Measurements from ENCODE around the gene RALGPS2. TPM values are rescaled to one million over a fixed set of nuclear protein-coding genes. Genes with fewer than 3 reads are reported as not detected.

RALGPS2 gene
- total and polyA plus RNA-seq, 10 donors: 25.6 to 118 (median 77.2) TPM

GRCh38 chr1:178899402-178899801 is 174.4 kb downstream of the RALGPS2 start:
- intact Hi-C loops (cut with DNase I; ENCODE audit: low total_unique reads): no loop called here
- H3K9me3 ChIP-seq: no peaks in the 10 kb centered on the region
- H3K36me3 ChIP-seq: peaks cover 0 to 76% (median 13%) of the 10 kb centered on the region in 6 donors
- peak overlapping the region in 1 of 8 donors; percentile 22 for H3K27ac ChIP-seq
- H3K4me3 ChIP-seq: no peak overlapping the region
- WGBS, 5 donors: 68 to 96% (median 84%) methylated on average over 2 of the region's 2 CpGs
- no peaks in the 10 kb centered on the region for H3K27me3 ChIP-seq (replicated peaks in 1 of 7)
- TF ChIP-seq CTCF (IDR thresholded peaks at IDR 0.05 in 8 of 11, conservative IDR thresholded peaks at IDR 0.05 in 3 of 11) (no peak), POLR2AphosphoS5 (IDR thresholded peaks at IDR 0.05) (no peak), POLR2A (IDR thresholded peaks at IDR 0.05) (no peak)
- peaks cover 0 to 12% (median 4%) of the 10 kb centered on the region in 6 donors for H3K4me1 ChIP-seq
- DNase-seq: no peak

DNA sequence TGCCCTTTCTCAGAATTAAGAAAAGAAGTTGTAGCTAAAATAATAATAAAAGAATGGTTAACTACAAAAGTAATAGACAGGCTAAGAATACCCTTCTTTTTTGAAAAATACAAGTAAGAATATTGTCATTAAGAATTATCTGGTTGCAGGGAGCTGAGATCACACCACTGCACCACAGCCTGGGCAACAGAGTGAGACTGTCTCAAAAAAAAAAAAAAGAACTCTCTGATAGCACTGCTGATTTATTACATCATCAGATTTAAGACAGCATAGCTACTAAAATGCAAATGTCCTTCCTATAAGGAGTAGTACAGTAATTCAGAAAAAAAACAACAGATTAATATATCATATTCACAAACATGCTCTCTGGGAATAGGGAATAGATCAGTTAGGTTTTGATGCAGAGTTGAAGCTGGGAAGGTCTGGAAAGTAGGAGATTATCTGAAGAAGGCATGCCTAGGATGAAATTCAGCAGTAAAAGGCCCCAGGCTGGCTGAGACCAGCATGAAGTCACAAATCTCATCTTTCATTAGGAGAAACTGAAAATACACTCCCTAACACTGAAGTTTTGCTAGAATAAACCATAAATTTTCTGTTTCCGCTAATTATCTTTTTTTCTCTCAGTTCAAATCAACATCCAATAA is 176.6 kb downstream of the RALGPS2 start:
- no peak for TF ChIP-seq POLR2AphosphoS5 (IDR thresholded peaks at IDR 0.05)
- TF ChIP-seq CTCF (IDR thresholded peaks at IDR 0.05 in 8 of 11, conservative IDR thresholded peaks at IDR 0.05 in 3 of 11): no peak
- TF ChIP-seq POLR2A (IDR thresholded peaks at IDR 0.05): no peak
- peaks cover 0 to 78% (median 13%) of the 10 kb centered on the region in 6 donors for H3K36me3 ChIP-seq
- no peak overlapping the region for H3K4me3 ChIP-seq
- intact Hi-C loops (cut with DNase I; ENCODE audit: low total_unique reads): no loop called here
- DNase-seq: no peak
- peaks cover 0 to 12% (median 4%) of the 10 kb centered on the region in 6 donors for H3K4me1 ChIP-seq
- WGBS, 5 donors: 59 to 100% (median 97%) methylated on average over 1 of the region's 1 CpG
- no peaks in the 10 kb centered on the region for H3K9me3 ChIP-seq
- no peaks in the 10 kb centered on the region for H3K27me3 ChIP-seq (replicated peaks in 1 of 7)
- H3K27ac ChIP-seq: no peak overlapping the region

- Histone ChIP-seq H3K27ac (no peak overlapping the region), H3K36me3 (peaks cover 0 to 95% (median 21%) of the 10 kb centered on the region in 6 donors), H3K4me1 (no peaks in the 10 kb centered on the region), H3K27me3 (replicated peaks in 1 of 7) (no peaks in the 10 kb centered on the region), H3K9me3 (peaks cover 0 to 10% (median 0%) of the 10 kb centered on the region in 8 donors), H3K4me3 (no peak overlapping the region)
- TF ChIP-seq POLR2AphosphoS5 (IDR thresholded peaks at IDR 0.05): no peak
- no peak for TF ChIP-seq CTCF (IDR thresholded peaks at IDR 0.05 in 8 of 11, conservative IDR thresholded peaks at IDR 0.05 in 3 of 11)
- WGBS, 5 donors: 63 to 87% (median 80%) methylated on average over 1 of the region's 1 CpG
- intact Hi-C loops (cut with DNase I; ENCODE audit: low total_unique reads): no loop called here
- no peak for DNase-seq
These were observed 183.3 kb downstream of the RALGPS2 start for GRCh38 chr1:178908358-178908757.

DNA sequence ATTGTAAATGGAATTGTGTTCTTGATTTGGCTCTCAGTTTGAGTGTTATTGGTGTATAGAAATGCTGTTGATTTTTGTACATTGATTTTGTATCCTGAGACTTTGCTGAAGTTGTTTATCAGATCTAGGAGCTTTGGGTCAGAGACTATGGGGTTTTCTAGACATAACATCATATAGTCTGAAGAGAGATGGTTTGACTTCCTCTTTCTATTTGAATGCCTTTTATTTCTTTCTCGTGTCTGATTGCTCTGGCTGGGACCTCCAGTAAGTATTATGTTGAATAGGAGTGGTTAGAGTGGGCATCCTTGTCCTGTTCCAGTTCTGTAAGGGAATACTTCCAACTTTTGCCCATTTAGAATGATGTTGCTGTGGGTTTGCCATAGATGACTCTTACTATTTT is 185.0 kb downstream of the RALGPS2 start:
- Histone ChIP-seq H3K4me3 (no peak overlapping the region), H3K36me3 (peaks cover 0 to 95% (median 29%) of the 10 kb centered on the region in 6 donors), H3K27me3 (replicated peaks in 1 of 7) (no peaks in the 10 kb centered on the region), H3K27ac (no peak overlapping the region), H3K4me1 (no peaks in the 10 kb centered on the region), H3K9me3 (peaks cover 0 to 10% (median 0%) of the 10 kb centered on the region in 8 donors)
- intact Hi-C loops (cut with DNase I; ENCODE audit: low total_unique reads): no loop called here
- no peak for DNase-seq
- TF ChIP-seq POLR2AphosphoS5 (IDR thresholded peaks at IDR 0.05) (no peak), POLR2A (IDR thresholded peaks at IDR 0.05) (no peak), CTCF (IDR thresholded peaks at IDR 0.05 in 8 of 11, conservative IDR thresholded peaks at IDR 0.05 in 3 of 11) (no peak)
- WGBS, 5 donors: 52 to 86% (median 60%) methylated on average over 1 of the region's 1 CpG

All from spleen (tissue), 11 donors.